Suprapubic skin (tissue), 4 donors: Measurements from ENCODE around the gene LCN10. TPM values are rescaled to one million over a fixed set of nuclear protein-coding genes. Genes with fewer than 3 reads are reported as not detected.

Experiments used
- DNase-seq, 2 donors: peaks; one replicate each; pipeline ENCODE4 v3.0.0-alpha.2; 2019; ENCODE audit warnings: low spot score in 2 of 2
- H3K27ac ChIP-seq: fragments of 200-600 bp; sonication (generic); one replicate; pipeline ENCODE4 v1.5.1; 2019
- H3K27me3 ChIP-seq: fragments of 200-600 bp; sonication (generic); one replicate; pipeline ENCODE4 v1.5.1; 2019
- H3K36me3 ChIP-seq: fragments of 200-600 bp; sonication (generic); one replicate; pipeline ENCODE4 v1.5.1; 2019
- H3K4me1 ChIP-seq: fragments of 200-600 bp; sonication (generic); one replicate; pipeline ENCODE4 v1.5.1; 2019
- H3K4me3 ChIP-seq: fragments of 200-600 bp; sonication (generic); one replicate; pipeline ENCODE4 v1.5.1; 2019; ENCODE audit warnings: mild to moderate bottlenecking
- H3K9me3 ChIP-seq: fragments of 200-600 bp; sonication (generic); one replicate; pipeline ENCODE4 v1.5.1; 2019
- CTCF ChIP-seq, 2 donors: fragments of 200-600 bp in 1 of 2; fragments of 450-650 bp in 1 of 2; sonication (generic) in 1 of 2; IDR thresholded peaks; one replicate each; pipeline ENCODE4 v1.5.1; 2016 to 2019; ENCODE audit warnings: antibody characterized with exemption in 2 of 2, mild to moderate bottlenecking in 1 of 2, moderate library complexity in 1 of 2
- EP300 ChIP-seq: sonication (generic); formaldehyde crosslinking; IDR thresholded peaks from one replicate; pipeline ENCODE4 v1.6.1; 2017; ENCODE audit warnings: antibody characterized with exemption
- POLR2A ChIP-seq, 2 donors: fragments of 450-650 bp; IDR thresholded peaks; one replicate each; pipeline ENCODE4 v1.6.1; 2017; ENCODE audit warnings: antibody characterized with exemption in 2 of 2, mild to moderate bottlenecking in 2 of 2, moderate library complexity in 2 of 2
- POLR2AphosphoS5 ChIP-seq, 3 donors: sonication (generic); formaldehyde crosslinking; IDR thresholded peaks; one replicate each; pipeline ENCODE4 v1.6.1; 2017; ENCODE audit warnings: antibody characterized with exemption in 3 of 3
- WGBS: methylation state at CpG from one replicate; pipeline ENCODE4 v1.1.5; 2018; 5-methylcytosine and 5-hydroxymethylcytosine counted together
- total RNA-seq, 4 donors: library from RNA; depleted of rRNA; stranded (reverse); fragments of >200 nt; gene quantifications; one replicate each; pipeline ENCODE4 v1.1.0, GENCODE V29; 2016

Gene LCN10
- total RNA-seq, 4 donors from 2014 or later: 0.32 to 3.5 (median 2.8) TPM; not detected in 1

- Histone ChIP-seq H3K27ac (no peak overlapping the region), H3K4me1 (no peaks in the 10 kb centered on the region), H3K27me3 (peaks cover 10% of the 10 kb centered on the region), H3K4me3 (no peak overlapping the region), H3K9me3 (peaks cover 6% of the 10 kb centered on the region), H3K36me3 (no peaks in the 10 kb centered on the region)
- TF ChIP-seq POLR2AphosphoS5 (IDR thresholded peaks at IDR 0.05) (no peak), CTCF (IDR thresholded peaks at IDR 0.05) (no peak), EP300 (no peak), POLR2A (IDR thresholded peaks at IDR 0.05) (no peak)
- 82% methylated on average over 10 of the region's 24 CpGs for WGBS
- no peak for DNase-seq
Observed at GRCh38 chr9:136754626-136755301, 12.0 kb upstream of the LCN10 start.

- no peak overlapping the region for H3K4me3 ChIP-seq
- H3K4me1 ChIP-seq: no peaks in the 10 kb centered on the region
- DNase-seq: no peak
- TF ChIP-seq CTCF (IDR thresholded peaks at IDR 0.05): no peak
- no peak for TF ChIP-seq POLR2A (IDR thresholded peaks at IDR 0.05)
- TF ChIP-seq EP300: no peak
- no peak for TF ChIP-seq POLR2AphosphoS5 (IDR thresholded peaks at IDR 0.05)
- 79% methylated on average over 11 of the region's 17 CpGs for WGBS
- peaks cover 6% of the 10 kb centered on the region for H3K9me3 ChIP-seq
- no peak overlapping the region for H3K27ac ChIP-seq
- H3K36me3 ChIP-seq: no peaks in the 10 kb centered on the region
- H3K27me3 ChIP-seq: peaks cover 6% of the 10 kb centered on the region
Observed at GRCh38 chr9:136754059-136754572, 11.4 kb upstream of the LCN10 start.

GRCh38 chr9:136753371-136754058 is 10.8 kb upstream of the LCN10 start:
- Histone ChIP-seq H3K4me3 (no peak overlapping the region), H3K36me3 (no peaks in the 10 kb centered on the region), H3K9me3 (peaks cover 6% of the 10 kb centered on the region), H3K27me3 (peaks cover 4% of the 10 kb centered on the region), H3K27ac (no peak overlapping the region), H3K4me1 (no peaks in the 10 kb centered on the region)
- WGBS: 85% methylated on average over 21 of the region's 31 CpGs
- no peak for DNase-seq
- TF ChIP-seq EP300: no peak
- TF ChIP-seq CTCF (IDR thresholded peaks at IDR 0.05): no peak
- TF ChIP-seq POLR2A (IDR thresholded peaks at IDR 0.05): no peak
- no peak for TF ChIP-seq POLR2AphosphoS5 (IDR thresholded peaks at IDR 0.05)

GRCh38 chr9:136751814-136752213 is 9.1 kb upstream of the LCN10 start:
- no peak for DNase-seq
- no peaks in the 10 kb centered on the region for H3K27me3 ChIP-seq
- TF ChIP-seq POLR2AphosphoS5 (IDR thresholded peaks at IDR 0.05): no peak
- TF ChIP-seq EP300: no peak
- no peak for TF ChIP-seq POLR2A (IDR thresholded peaks at IDR 0.05)
- TF ChIP-seq CTCF (IDR thresholded peaks at IDR 0.05): no peak
- H3K9me3 ChIP-seq: peaks cover 6% of the 10 kb centered on the region
- H3K27ac ChIP-seq: no peak overlapping the region
- no peaks in the 10 kb centered on the region for H3K4me1 ChIP-seq
- H3K36me3 ChIP-seq: no peaks in the 10 kb centered on the region
- no peak overlapping the region for H3K4me3 ChIP-seq

GRCh38 chr9:136751244-136751643 is 8.5 kb upstream of the LCN10 start:
- H3K27ac ChIP-seq: no peak overlapping the region
- H3K36me3 ChIP-seq: no peaks in the 10 kb centered on the region
- no peaks in the 10 kb centered on the region for H3K4me1 ChIP-seq
- H3K9me3 ChIP-seq: peaks cover 6% of the 10 kb centered on the region
- no peaks in the 10 kb centered on the region for H3K27me3 ChIP-seq
- TF ChIP-seq CTCF (IDR thresholded peaks at IDR 0.05) (no peak), POLR2AphosphoS5 (IDR thresholded peaks at IDR 0.05) (no peak), EP300 (no peak), POLR2A (IDR thresholded peaks at IDR 0.05) (no peak)
- H3K4me3 ChIP-seq: no peak overlapping the region
- no peak for DNase-seq
- 87% methylated on average over 1 of the region's 1 CpG for WGBS
